22Rv1 (cell line): ENCODE data around the gene CFAP54.

Experiments used
- H3K27ac ChIP-seq: fragments of 450-650 bp; 2 replicates; pipeline ENCODE4 v1.5.1; 2017
- CTCF ChIP-seq: fragments of 450-650 bp; IDR thresholded peaks from 2 replicates; pipeline ENCODE4 v1.5.1; 2017; ENCODE audit warnings: mild to moderate bottlenecking
- ZFX ChIP-seq: fragments of 450-650 bp; IDR thresholded peaks from 2 replicates; pipeline ENCODE4 v1.6.1; 2017; ENCODE audit warnings: antibody characterized with exemption, borderline replicate concordance

Gene CFAP54

GRCh38 chr12:96516472-96517430 is 27.4 kb downstream of the CFAP54 start:
- H3K27ac ChIP-seq = no peak overlapping the region
- TF ChIP-seq CTCF = peak; percentile 88
- TF ChIP-seq ZFX = no peak

- TF ChIP-seq ZFX (no peak), CTCF (no peak)
- H3K27ac ChIP-seq = no peak overlapping the region
Measured at GRCh38 chr12:96520767-96521166, 31.4 kb downstream of the CFAP54 start.

- TF ChIP-seq CTCF (no peak), ZFX (no peak)
- no peak overlapping the region for H3K27ac ChIP-seq
Measured at GRCh38 chr12:96521895-96522682, 32.7 kb downstream of the CFAP54 start.

GRCh38 chr12:96522690-96523089 is 33.3 kb downstream of the CFAP54 start:
- TF ChIP-seq ZFX (no peak), CTCF (no peak)

GRCh38 chr12:96526110-96526509 is 36.7 kb downstream of the CFAP54 start:
- no peak overlapping the region for H3K27ac ChIP-seq
- TF ChIP-seq ZFX (no peak), CTCF (no peak)

More at GRCh38 chr12:96522690-96523089, 33.3 kb downstream of the CFAP54 start:
- no peak overlapping the region for H3K27ac ChIP-seq

GRCh38 chr12:96529912-96530311 is 40.5 kb downstream of the CFAP54 start:
- H3K27ac ChIP-seq = no peak overlapping the region
- TF ChIP-seq CTCF (no peak), ZFX (no peak)

GRCh38 chr12:96534339-96534738 is 45.0 kb downstream of the CFAP54 start:
- TF ChIP-seq CTCF = no peak
- no peak for TF ChIP-seq ZFX
- H3K27ac ChIP-seq = no peak overlapping the region
